Stimulated activated CD8-positive, alpha-beta memory T cell treated with anti-CD3 and anti-CD28 coated beads, Interleukin-4, amount 100 ng/mL, for 4 hours (primary cell): ENCODE results near the gene NOL11.
A peak's percentile ranks its signal among the peaks of the same experiment; 100 is the strongest.
"Not testable (repeated sequence)": the region's sequence is repeated elsewhere in the genome, so short reads cannot be mapped to it uniquely, and the experiment has no call there.

Source experiments
- DNase-seq, 2 donors: peaks; one replicate each; pipeline ENCODE4 v3.0.0-alpha.2; 2020; ENCODE audit warnings: low read depth in 2 of 2, low spot score in 1 of 2

The NOL11 gene

GRCh38 chr17:67717624-67718324 is at the start of gene NOL11:
NOL11 (plus strand) TSS chr17:67717936; CDS start chr17:67717948, 12 bp downstream.
- DNase-seq: peak; percentile 99

- DNase-seq: no peak
Observed at GRCh38 chr17:67671493-67671892, 46.2 kb upstream of the NOL11 start.

- no peak for DNase-seq
Observed at GRCh38 chr17:67672592-67673335, 45.0 kb upstream of the NOL11 start.

GRCh38 chr17:67675481-67675880 is 42.3 kb upstream of the NOL11 start:
- DNase-seq: no peak

- no peak for DNase-seq
Observed at GRCh38 chr17:67676305-67676704, 41.4 kb upstream of the NOL11 start.

GRCh38 chr17:67678414-67678813 is 39.3 kb upstream of the NOL11 start:
- DNase-seq: no peak

GRCh38 chr17:67679225-67679624 is 38.5 kb upstream of the NOL11 start:
- no peak for DNase-seq

GRCh38 chr17:67679721-67680120 is 38.0 kb upstream of the NOL11 start:
- DNase-seq: no peak

- DNase-seq: no peak
Observed at GRCh38 chr17:67680445-67681224, 37.1 kb upstream of the NOL11 start.

- DNase-seq: no peak
Observed at GRCh38 chr17:67682196-67682595, 35.5 kb upstream of the NOL11 start.

GRCh38 chr17:67685351-67685750 is 32.4 kb upstream of the NOL11 start:
- DNase-seq: no peak

GRCh38 chr17:67686241-67686640 is 31.5 kb upstream of the NOL11 start:
- DNase-seq: no peak

GRCh38 chr17:67687511-67687910 is 30.2 kb upstream of the NOL11 start:
- DNase-seq: no peak

GRCh38 chr17:67689534-67690177 is 28.1 kb upstream of the NOL11 start:
- DNase-seq: peak in 1 of 2 donors; percentile 2

- no peak for DNase-seq
Observed at GRCh38 chr17:67693811-67694210, 23.9 kb upstream of the NOL11 start.

- DNase-seq: no peak
Observed at GRCh38 chr17:67696347-67696746, 21.4 kb upstream of the NOL11 start.

GRCh38 chr17:67696853-67697498 is 20.8 kb upstream of the NOL11 start:
- no peak for DNase-seq

GRCh38 chr17:67700037-67700724 is 17.6 kb upstream of the NOL11 start:
- DNase-seq: no peak

GRCh38 chr17:67700725-67701119 is 17.0 kb upstream of the NOL11 start:
- DNase-seq: no peak

- not testable (repeated sequence) for DNase-seq
Observed at GRCh38 chr17:67702861-67703260, 14.9 kb upstream of the NOL11 start.
